HG03575 (cell line): Measurements from ENCODE around the gene CDHR2.

Experiments used
- ATAC-seq: cut with Tn5 transposase; IDR thresholded peaks from one replicate; pipeline ENCODE4 v1.9.1; 2021; ENCODE audit not compliant: unreplicated experiment, insufficient number of reproducible peaks, low FRiP score; ENCODE audit errors: extremely low read depth

The CDHR2 gene

DNA sequence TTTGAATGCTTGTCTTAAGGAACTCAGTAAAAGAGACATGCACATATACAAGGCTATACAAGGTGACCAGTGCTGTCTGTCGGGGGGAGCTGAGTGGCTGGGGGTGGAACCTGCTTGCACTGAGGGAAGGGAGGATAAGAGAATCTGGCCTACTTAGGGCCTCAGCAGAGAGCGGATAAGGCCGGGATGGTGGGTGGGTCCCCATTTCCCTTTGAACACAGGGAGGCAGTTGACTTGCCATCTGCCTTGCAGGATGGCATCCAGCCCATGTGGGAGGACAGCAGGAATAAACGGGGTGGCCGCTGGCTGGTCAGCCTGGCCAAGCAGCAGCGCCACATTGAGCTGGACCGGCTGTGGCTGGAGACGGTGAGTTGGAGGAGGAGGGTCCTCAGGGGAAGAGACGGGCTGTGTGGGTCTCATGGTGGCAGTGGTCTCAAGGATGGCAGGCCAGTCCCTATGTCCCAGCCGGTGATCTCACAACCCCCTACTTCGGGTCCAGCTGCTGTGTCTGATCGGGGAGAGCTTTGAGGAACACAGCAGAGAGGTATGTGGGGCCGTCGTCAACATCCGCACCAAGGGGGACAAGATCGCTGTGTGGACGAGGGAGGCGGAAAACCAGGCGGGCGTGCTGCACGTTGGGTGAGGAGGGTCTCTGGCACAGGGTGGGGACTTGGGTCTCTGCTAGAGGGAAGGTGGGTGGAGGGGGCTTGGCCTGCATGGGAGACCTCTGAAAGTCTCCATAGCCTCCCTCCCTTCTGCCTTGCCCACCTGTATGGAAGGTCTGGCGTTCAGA lies 95.9 kb downstream of the CDHR2 start:
- no peak for ATAC-seq
